Gastrocnemius medialis (tissue), 4 donors: ENCODE measurements around the gene CENPS.
"Not testable (repeated sequence)": the region's sequence is repeated elsewhere in the genome, so short reads cannot be mapped to it uniquely, and the experiment has no call there.

Experiments used
- POLR2A ChIP-seq, 2 donors: fragments of 450-650 bp; IDR thresholded peaks; one replicate each; pipeline ENCODE4 v1.6.1; 2017; ENCODE audit warnings: antibody characterized with exemption in 2 of 2, mild to moderate bottlenecking in 2 of 2, moderate library complexity in 2 of 2
- TF ChIP-seq, protein P1 (sequence below), 5 experiments: fragments of 450-650 bp in 3 of 5; fragments of 200-600 bp in 2 of 5; sonication (generic) in 2 of 5; IDR thresholded peaks in 4 of 5; conservative IDR thresholded peaks in 1 of 5; 1 replicate in 4 of 5; 2 replicates in 1 of 5; pipeline ENCODE4 v1.5.1; 2016 to 2019; ENCODE audit warnings: antibody characterized with exemption in 5 of 5, mild to moderate bottlenecking in 3 of 5, moderate library complexity in 3 of 5

DNA sequence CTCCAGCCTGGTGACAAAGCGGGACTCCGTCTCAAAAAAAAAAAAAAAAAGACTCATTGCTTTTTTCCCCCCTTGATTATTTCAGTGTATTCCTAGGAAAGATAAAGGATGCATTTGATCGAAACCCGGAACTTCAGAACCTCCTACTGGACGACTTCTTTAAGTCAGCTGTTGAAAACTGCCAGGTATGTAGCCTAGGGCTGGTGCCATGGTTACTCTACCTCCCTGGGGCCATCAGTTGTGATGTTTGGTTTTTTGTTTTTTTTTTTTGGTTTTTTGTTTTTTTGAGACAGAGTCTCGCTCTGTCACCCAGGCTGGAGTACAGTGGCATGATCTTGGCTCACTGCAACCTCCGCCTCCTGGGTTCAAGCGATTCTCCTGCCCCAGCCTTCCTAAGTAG is 11.5 kb upstream of the CENPS start:
- TF ChIP-seq, protein P1, sequence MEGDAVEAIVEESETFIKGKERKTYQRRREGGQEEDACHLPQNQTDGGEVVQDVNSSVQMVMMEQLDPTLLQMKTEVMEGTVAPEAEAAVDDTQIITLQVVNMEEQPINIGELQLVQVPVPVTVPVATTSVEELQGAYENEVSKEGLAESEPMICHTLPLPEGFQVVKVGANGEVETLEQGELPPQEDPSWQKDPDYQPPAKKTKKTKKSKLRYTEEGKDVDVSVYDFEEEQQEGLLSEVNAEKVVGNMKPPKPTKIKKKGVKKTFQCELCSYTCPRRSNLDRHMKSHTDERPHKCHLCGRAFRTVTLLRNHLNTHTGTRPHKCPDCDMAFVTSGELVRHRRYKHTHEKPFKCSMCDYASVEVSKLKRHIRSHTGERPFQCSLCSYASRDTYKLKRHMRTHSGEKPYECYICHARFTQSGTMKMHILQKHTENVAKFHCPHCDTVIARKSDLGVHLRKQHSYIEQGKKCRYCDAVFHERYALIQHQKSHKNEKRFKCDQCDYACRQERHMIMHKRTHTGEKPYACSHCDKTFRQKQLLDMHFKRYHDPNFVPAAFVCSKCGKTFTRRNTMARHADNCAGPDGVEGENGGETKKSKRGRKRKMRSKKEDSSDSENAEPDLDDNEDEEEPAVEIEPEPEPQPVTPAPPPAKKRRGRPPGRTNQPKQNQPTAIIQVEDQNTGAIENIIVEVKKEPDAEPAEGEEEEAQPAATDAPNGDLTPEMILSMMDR (IDR thresholded peaks at IDR 0.05 in 4 of 5, conservative IDR thresholded peaks at IDR 0.05 in 1 of 5) = not testable (repeated sequence)
- TF ChIP-seq POLR2A (IDR thresholded peaks at IDR 0.05) = not testable (repeated sequence)
